ENCODE measurements around the gene FAM209A. TPM values are rescaled to one million over a fixed set of nuclear protein-coding genes. Genes with fewer than 3 reads are reported as not detected.

Gene FAM209A, protein sequence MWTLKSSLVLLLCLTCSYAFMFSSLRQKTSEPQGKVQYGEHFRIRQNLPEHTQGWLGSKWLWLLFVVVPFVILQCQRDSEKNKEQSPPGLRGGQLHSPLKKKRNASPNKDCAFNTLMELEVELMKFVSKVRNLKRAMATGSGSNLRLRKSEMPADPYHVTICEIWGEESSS
- 0.45 TPM in 1 of 2 replicates, not detected in the other for polyA plus RNA-seq

DNA sequence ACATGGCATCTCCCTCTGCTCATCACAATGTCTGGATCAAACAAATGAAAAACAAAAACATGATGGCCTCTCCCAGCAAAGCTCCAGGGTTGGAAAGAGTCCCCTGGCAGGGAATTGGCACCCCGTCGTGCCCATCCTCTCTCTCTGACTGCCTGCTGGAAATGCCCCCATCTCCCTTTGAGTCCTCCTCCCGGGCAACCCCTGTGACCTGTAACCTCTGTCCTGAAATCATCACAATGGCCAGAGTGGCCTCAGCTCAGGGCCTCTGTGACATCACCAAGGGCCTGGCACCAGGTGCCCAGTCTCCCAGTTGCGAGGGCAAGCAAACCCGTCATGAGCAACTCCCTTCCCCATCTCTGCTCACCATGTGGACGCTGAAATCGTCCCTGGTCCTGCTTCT lies at the start of gene FAM209A:
Gene FAM209A, plus strand, starts transcription at position 301 of the 400 bp plus-strand sequence. Its CDS starts 65 bp downstream, at position 366.

DNA sequence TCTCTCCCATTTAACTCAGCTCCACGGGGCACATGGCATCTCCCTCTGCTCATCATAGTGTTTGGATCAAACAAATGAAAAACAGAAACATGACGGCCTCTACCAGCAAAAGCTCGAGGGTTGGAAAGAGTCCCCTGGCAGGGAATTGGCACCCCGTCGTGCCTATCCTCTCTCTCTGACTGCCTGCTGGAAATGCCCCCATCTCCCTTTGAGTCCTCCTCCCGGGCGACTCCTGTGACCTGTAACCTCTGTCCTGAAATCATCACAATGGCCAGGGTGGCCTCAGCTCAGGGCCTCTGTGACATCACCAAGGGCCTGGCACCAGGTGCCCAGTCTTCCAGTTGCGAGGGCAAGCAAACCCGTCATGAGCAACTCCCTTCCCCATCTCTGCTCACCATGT lies 8.4 kb downstream of the FAM209A start, which contains the start of gene FAM209B:
Gene FAM209B, plus strand, starts transcription at position 301 of the 400 bp plus-strand sequence. Its CDS starts 96 bp downstream, at position 397.

Other genes with a start within 250 kb of the FAM209A start
- gene FAM210B, start 165.8 kb upstream of the FAM209A start, polyA plus RNA-seq: 7.6 and 15.1 TPM in 2 replicates
- gene AURKA, start 132.5 kb upstream of the FAM209A start, polyA plus RNA-seq: 3.5 and 6.7 TPM in 2 replicates
- 19.8 and 28.3 TPM in 2 replicates for gene CSTF1, start 132.1 kb upstream of the FAM209A start, polyA plus RNA-seq
- gene CASS4, start 112.5 kb upstream of the FAM209A start, polyA plus RNA-seq: not detected in 2 replicates
- 72.3 and 122 TPM in 2 replicates for gene RTF2, start 56.1 kb upstream of the FAM209A start, polyA plus RNA-seq
- 0.89 and 0.99 TPM in 2 replicates for gene FAM209B, start 8.5 kb downstream of the FAM209A start, polyA plus RNA-seq
- gene TFAP2C, start 104.6 kb downstream of the FAM209A start, polyA plus RNA-seq: not detected in 2 replicates